GM23338 (cell line): Measurements from ENCODE around the gene RSPH1. TPM values are rescaled to one million over a fixed set of nuclear protein-coding genes. Genes with fewer than 3 reads are reported as not detected.

ENCODE experiments used
- ATAC-seq: fragments of 200-7000 bp; cut with Tn5 transposase; 3 replicates; pipeline ENCODE4 v1.9.1; 2020
- DNase-seq: peaks from one replicate; pipeline ENCODE4 v3.0.0-alpha.2; 2015; ENCODE audit warnings: low spot score
- H2AFZ ChIP-seq: fragments of 200-600 bp; sonication (generic); 2 replicates; pipeline ENCODE4 v1.8.0; 2016; ENCODE audit warnings: antibody characterized with exemption, mild to moderate bottlenecking, moderate library complexity
- H3F3A ChIP-seq: fragments of 200-600 bp; sonication (generic); replicated peaks from 2 replicates; pipeline ENCODE4 v1.8.0; 2017; ENCODE audit warnings: antibody characterized with exemption, mixed run types, low read depth
- H3K27ac ChIP-seq: fragments of 200-600 bp; sonication (generic); 2 replicates; pipeline ENCODE4 v1.6.1; 2016; ENCODE audit warnings: low read depth
- H3K27me3 ChIP-seq: fragments of 200-600 bp; sonication (generic); 2 replicates; pipeline ENCODE4 v1.8.0; 2016; ENCODE audit warnings: mild to moderate bottlenecking, mixed run types, moderate library complexity; ENCODE audit not compliant: insufficient read depth
- H3K36me3 ChIP-seq: fragments of 200-600 bp; sonication (generic); 2 replicates; pipeline ENCODE4 v1.8.0; 2016; ENCODE audit warnings: mild to moderate bottlenecking; ENCODE audit not compliant: insufficient read depth
- H3K4me1 ChIP-seq: fragments of 200-600 bp; sonication (generic); 2 replicates; pipeline ENCODE4 v1.8.0; 2016; ENCODE audit warnings: mild to moderate bottlenecking, moderate library complexity; ENCODE audit not compliant: insufficient read depth
- H3K4me2 ChIP-seq: fragments of 200-600 bp; sonication (generic); 2 replicates; pipeline ENCODE4 v1.7.1; 2017; ENCODE audit warnings: mixed run types
- H3K4me3 ChIP-seq: fragments of 200-600 bp; sonication (generic); 2 replicates; pipeline ENCODE4 v1.6.1; 2016; ENCODE audit warnings: mixed run types
- H3K79me2 ChIP-seq: fragments of 200-600 bp; sonication (generic); replicated peaks from 2 replicates; pipeline ENCODE4 v1.8.0; 2017; ENCODE audit warnings: mild to moderate bottlenecking; ENCODE audit not compliant: insufficient read depth
- H3K9me2 ChIP-seq: fragments of 200-600 bp; sonication (generic); 2 replicates; pipeline ENCODE4 v1.8.0; 2017; ENCODE audit not compliant: insufficient read depth
- H4K20me1 ChIP-seq: fragments of 200-600 bp; sonication (generic); replicated peaks from 2 replicates; pipeline ENCODE4 v1.8.0; 2017; ENCODE audit warnings: mild to moderate bottlenecking; ENCODE audit not compliant: insufficient read depth
- H3K27ac Mint-ChIP-seq: 2 replicates; pipeline ENCODE4 v1.8.0; 2020; ENCODE audit warnings: inconsistent platforms, mild to moderate bottlenecking, moderate library complexity, mixed read lengths
- H3K27me3 Mint-ChIP-seq: 3 replicates; pipeline ENCODE4 v1.8.0; 2022; ENCODE audit warnings: low read depth, mild to moderate bottlenecking, moderate library complexity, mixed read lengths, inconsistent platforms; ENCODE audit not compliant: insufficient read depth, poor library complexity
- H3K36me3 Mint-ChIP-seq: 3 replicates; pipeline ENCODE4 v1.8.0; 2021; ENCODE audit warnings: low read depth, mild to moderate bottlenecking, inconsistent platforms, moderate library complexity, mixed read lengths
- H3K4me1 Mint-ChIP-seq: 3 replicates; pipeline ENCODE4 v1.8.0; 2020; ENCODE audit warnings: mild to moderate bottlenecking, inconsistent platforms, mixed read lengths
- H3K4me3 Mint-ChIP-seq: 3 replicates; pipeline ENCODE4 v1.8.0; 2021; ENCODE audit warnings: moderate library complexity, mild to moderate bottlenecking, inconsistent platforms, mixed read lengths
- H3K9me3 Mint-ChIP-seq: 3 replicates; pipeline ENCODE4 v1.8.0; 2020; ENCODE audit warnings: moderate library complexity, mild to moderate bottlenecking, inconsistent platforms, mixed read lengths
- CTCF ChIP-seq, 2 experiments: fragments of 200-600 bp in 1 of 2; sonication (generic) in 1 of 2; conservative IDR thresholded peaks; 2 replicates each; pipeline versions ENCODE4 v1.5.1 to v1.6.1; 2016 to 2017; ENCODE audit warnings: antibody characterized with exemption in 2 of 2, low read depth in 2 of 2, mild to moderate bottlenecking in 2 of 2, moderate library complexity in 1 of 2
- EZH2 ChIP-seq: fragments of 200-600 bp; sonication (generic); IDR thresholded peaks from one replicate; pipeline ENCODE4 v1.8.0; 2017; ENCODE audit warnings: antibody characterized with exemption, mild to moderate bottlenecking, low read depth; ENCODE audit not compliant: unreplicated experiment
- JUNB ChIP-seq: IDR thresholded peaks from one replicate; pipeline ENCODE4 v1.6.1; 2016; ENCODE audit warnings: antibody characterized with exemption; ENCODE audit not compliant: unreplicated experiment
- NANOG ChIP-seq: IDR thresholded peaks from 2 replicates; pipeline ENCODE4 v1.6.1; 2016; ENCODE audit warnings: antibody characterized with exemption, borderline replicate concordance
- REST ChIP-seq: IDR thresholded peaks from one replicate; pipeline ENCODE4 v1.6.1; 2018; ENCODE audit warnings: antibody characterized with exemption; ENCODE audit not compliant: unreplicated experiment
- STAT1 ChIP-seq: IDR thresholded peaks from one replicate; pipeline ENCODE4 v1.6.1; 2016; ENCODE audit warnings: antibody characterized with exemption; ENCODE audit not compliant: unreplicated experiment
- ZNF114 ChIP-seq: fragments of 250-450 bp; sonication (Bioruptor Pico); IDR thresholded peaks from 2 replicates; pipeline ENCODE4 v1.5.0; 2020; ENCODE audit warnings: mild to moderate bottlenecking, moderate library complexity
- polyA plus RNA-seq: library from polyadenylated mRNA; unstranded; fragments of >200 nt; fragmentation: Nextera tagmentation; extraction: Ambion mirVana; gene quantifications from 2 replicates; pipeline ENCODE4 v1.2.1, GENCODE V29; 2016
- total RNA-seq: library from RNA; depleted of rRNA; stranded (reverse); fragments of >200 nt; shearing (Covaris generic); gene quantifications from 2 replicates; pipeline ENCODE4 v1.2.3, GENCODE V29; 2014
- TF ChIP-seq, protein P1 (sequence below): IDR thresholded peaks from 2 replicates; pipeline ENCODE4 v1.6.1; 2016; ENCODE audit warnings: antibody characterized with exemption
- TF ChIP-seq, protein P2 (sequence below): fragments of 250-450 bp; sonication (Bioruptor Pico); IDR thresholded peaks from 2 replicates; pipeline ENCODE4 v1.5.0; 2020; ENCODE audit warnings: mild to moderate bottlenecking, moderate library complexity

Gene RSPH1
- total and polyA plus RNA-seq, 2 experiments from 2014 or later, result 0.23 TPM; not detected in 1

DNA sequence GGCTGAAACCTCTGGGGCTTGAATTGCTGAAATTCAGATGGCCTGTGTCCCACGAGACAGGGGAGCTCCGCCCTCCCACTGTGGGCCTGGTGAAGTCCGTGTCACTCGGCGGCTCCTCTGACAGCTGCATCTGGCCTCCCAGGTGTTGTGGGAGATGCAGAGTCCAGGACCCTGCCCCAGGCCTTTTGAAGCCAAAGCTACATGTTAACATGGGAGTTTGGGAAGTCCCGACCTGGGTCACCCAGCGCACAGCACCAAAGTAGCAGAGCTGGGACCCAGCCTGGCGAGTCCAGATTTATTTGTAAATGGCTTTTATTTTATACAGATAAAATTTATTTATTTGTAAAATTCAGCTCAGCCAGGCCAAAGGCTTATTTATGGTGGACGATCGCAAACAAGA lies 46.6 kb upstream of the RSPH1 start (continued):
- TF ChIP-seq REST, result no peak
- TF ChIP-seq EZH2, result no peak
- TF ChIP-seq, protein P1, sequence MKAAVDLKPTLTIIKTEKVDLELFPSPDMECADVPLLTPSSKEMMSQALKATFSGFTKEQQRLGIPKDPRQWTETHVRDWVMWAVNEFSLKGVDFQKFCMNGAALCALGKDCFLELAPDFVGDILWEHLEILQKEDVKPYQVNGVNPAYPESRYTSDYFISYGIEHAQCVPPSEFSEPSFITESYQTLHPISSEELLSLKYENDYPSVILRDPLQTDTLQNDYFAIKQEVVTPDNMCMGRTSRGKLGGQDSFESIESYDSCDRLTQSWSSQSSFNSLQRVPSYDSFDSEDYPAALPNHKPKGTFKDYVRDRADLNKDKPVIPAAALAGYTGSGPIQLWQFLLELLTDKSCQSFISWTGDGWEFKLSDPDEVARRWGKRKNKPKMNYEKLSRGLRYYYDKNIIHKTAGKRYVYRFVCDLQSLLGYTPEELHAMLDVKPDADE, result no peak

- Histone ChIP-seq H2AFZ (no peak overlapping the region), H3K36me3 (peaks cover 3% of the 10 kb centered on the region), H3K9me2 (no peaks in the 10 kb centered on the region), H3K27me3 (no peaks in the 10 kb centered on the region), H3K27ac (no peak overlapping the region), H3K4me3 (no peak overlapping the region), H4K20me1 (peaks cover 10% of the 10 kb centered on the region; the same call in 1 of the 2 replicates), H3F3A (no peaks in the 10 kb centered on the region), H3K4me2 (no peak overlapping the region), H3K79me2 (no peaks in the 10 kb centered on the region), H3K4me1 (no peaks in the 10 kb centered on the region)
- no peak for DNase-seq
- TF ChIP-seq, protein P1, result no peak
- no peak for TF ChIP-seq NANOG
- TF ChIP-seq JUNB, result no peak
- TF ChIP-seq ZNF114 (CRISPR knock-in tag), result no peak
- no peak for TF ChIP-seq STAT1
- TF ChIP-seq, protein P2, sequence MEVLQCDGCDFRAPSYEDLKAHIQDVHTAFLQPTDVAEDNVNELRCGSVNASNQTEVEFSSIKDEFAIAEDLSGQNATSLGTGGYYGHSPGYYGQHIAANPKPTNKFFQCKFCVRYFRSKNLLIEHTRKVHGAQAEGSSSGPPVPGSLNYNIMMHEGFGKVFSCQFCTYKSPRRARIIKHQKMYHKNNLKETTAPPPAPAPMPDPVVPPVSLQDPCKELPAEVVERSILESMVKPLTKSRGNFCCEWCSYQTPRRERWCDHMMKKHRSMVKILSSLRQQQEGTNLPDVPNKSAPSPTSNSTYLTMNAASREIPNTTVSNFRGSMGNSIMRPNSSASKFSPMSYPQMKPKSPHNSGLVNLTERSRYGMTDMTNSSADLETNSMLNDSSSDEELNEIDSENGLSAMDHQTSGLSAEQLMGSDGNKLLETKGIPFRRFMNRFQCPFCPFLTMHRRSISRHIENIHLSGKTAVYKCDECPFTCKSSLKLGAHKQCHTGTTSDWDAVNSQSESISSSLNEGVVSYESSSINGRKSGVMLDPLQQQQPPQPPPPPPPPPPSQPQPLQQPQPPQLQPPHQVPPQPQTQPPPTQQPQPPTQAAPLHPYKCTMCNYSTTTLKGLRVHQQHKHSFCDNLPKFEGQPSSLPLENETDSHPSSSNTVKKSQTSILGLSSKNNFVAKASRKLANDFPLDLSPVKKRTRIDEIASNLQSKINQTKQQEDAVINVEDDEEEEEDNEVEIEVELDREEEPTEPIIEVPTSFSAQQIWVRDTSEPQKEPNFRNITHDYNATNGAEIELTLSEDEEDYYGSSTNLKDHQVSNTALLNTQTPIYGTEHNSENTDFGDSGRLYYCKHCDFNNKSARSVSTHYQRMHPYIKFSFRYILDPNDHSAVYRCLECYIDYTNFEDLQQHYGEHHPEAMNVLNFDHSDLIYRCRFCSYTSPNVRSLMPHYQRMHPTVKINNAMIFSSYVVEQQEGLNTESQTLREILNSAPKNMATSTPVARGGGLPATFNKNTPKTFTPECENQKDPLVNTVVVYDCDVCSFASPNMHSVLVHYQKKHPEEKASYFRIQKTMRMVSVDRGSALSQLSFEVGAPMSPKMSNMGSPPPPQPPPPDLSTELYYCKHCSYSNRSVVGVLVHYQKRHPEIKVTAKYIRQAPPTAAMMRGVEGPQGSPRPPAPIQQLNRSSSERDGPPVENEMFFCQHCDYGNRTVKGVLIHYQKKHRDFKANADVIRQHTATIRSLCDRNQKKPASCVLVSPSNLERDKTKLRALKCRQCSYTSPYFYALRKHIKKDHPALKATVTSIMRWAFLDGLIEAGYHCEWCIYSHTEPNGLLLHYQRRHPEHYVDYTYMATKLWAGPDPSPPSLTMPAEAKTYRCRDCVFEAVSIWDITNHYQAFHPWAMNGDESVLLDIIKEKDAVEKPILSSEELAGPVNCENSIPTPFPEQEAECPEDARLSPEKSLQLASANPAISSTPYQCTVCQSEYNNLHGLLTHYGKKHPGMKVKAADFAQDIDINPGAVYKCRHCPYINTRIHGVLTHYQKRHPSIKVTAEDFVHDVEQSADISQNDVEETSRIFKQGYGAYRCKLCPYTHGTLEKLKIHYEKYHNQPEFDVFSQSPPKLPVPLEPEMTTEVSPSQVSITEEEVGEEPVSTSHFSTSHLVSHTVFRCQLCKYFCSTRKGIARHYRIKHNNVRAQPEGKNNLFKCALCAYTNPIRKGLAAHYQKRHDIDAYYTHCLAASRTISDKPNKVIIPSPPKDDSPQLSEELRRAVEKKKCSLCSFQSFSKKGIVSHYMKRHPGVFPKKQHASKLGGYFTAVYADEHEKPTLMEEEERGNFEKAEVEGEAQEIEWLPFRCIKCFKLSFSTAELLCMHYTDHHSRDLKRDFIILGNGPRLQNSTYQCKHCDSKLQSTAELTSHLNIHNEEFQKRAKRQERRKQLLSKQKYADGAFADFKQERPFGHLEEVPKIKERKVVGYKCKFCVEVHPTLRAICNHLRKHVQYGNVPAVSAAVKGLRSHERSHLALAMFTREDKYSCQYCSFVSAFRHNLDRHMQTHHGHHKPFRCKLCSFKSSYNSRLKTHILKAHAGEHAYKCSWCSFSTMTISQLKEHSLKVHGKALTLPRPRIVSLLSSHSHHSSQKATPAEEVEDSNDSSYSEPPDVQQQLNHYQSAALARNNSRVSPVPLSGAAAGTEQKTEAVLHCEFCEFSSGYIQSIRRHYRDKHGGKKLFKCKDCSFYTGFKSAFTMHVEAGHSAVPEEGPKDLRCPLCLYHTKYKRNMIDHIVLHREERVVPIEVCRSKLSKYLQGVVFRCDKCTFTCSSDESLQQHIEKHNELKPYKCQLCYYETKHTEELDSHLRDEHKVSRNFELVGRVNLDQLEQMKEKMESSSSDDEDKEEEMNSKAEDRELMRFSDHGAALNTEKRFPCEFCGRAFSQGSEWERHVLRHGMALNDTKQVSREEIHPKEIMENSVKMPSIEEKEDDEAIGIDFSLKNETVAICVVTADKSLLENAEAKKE, result no peak
- no peak for TF ChIP-seq CTCF (conservative IDR thresholded peaks at IDR 0.05; ENCODE audit: low read depth in 2 of 2)
- TF ChIP-seq EZH2, result no peak
- Mint-ChIP-seq H3K27ac (no peak overlapping the region), H3K4me3 (no peak overlapping the region), H3K27me3 (peaks cover 4% of the 10 kb centered on the region), H3K4me1 (peaks cover 4% of the 10 kb centered on the region), H3K36me3 (peaks cover 42% of the 10 kb centered on the region), H3K9me3 (no peaks in the 10 kb centered on the region)
- no peak for ATAC-seq
Measured at GRCh38 chr21:42542196-42542595, 46.2 kb upstream of the RSPH1 start.
